GM23248 (cell line): ENCODE results near the gene HSD17B2. TPM values are rescaled to one million over a fixed set of nuclear protein-coding genes. Genes with fewer than 3 reads are reported as not detected.

ENCODE experiments used
- DNase-seq: peaks from one replicate; pipeline ENCODE4 v3.0.0-alpha.2; 2015
- H2AFZ ChIP-seq: fragments of 200-600 bp; sonication (generic); 2 replicates; pipeline ENCODE4 v1.6.1; 2016; ENCODE audit warnings: antibody characterized with exemption
- H3F3A ChIP-seq: fragments of 200-600 bp; sonication (generic); 2 replicates; pipeline ENCODE4 v1.6.1; 2016; ENCODE audit warnings: mild to moderate bottlenecking, antibody characterized with exemption, mixed run types; ENCODE audit not compliant: insufficient read depth
- H3K27ac ChIP-seq: fragments of 200-600 bp; sonication (generic); 2 replicates; pipeline ENCODE4 v1.5.1; 2016; ENCODE audit warnings: mild to moderate bottlenecking
- H3K27me3 ChIP-seq: fragments of 200-600 bp; sonication (generic); replicated peaks from 2 replicates; pipeline ENCODE4 v1.6.1; 2016; ENCODE audit warnings: mild to moderate bottlenecking; ENCODE audit not compliant: insufficient read depth
- H3K36me3 ChIP-seq: fragments of 200-600 bp; sonication (generic); 2 replicates; pipeline ENCODE4 v1.6.1; 2016; ENCODE audit warnings: low read depth, mild to moderate bottlenecking
- H3K4me1 ChIP-seq: fragments of 200-600 bp; sonication (generic); 2 replicates; pipeline ENCODE4 v1.6.1; 2016; ENCODE audit warnings: mild to moderate bottlenecking; ENCODE audit not compliant: insufficient read depth
- H3K4me2 ChIP-seq: fragments of 200-600 bp; sonication (generic); one replicate; pipeline ENCODE4 v1.6.1; 2016; ENCODE audit warnings: mild to moderate bottlenecking; ENCODE audit not compliant: unreplicated experiment
- H3K4me3 ChIP-seq: fragments of 200-600 bp; sonication (generic); 2 replicates; pipeline ENCODE4 v1.5.1; 2016; ENCODE audit warnings: mild to moderate bottlenecking
- H3K79me2 ChIP-seq: fragments of 200-600 bp; sonication (generic); 2 replicates; pipeline ENCODE4 v1.6.1; 2016; ENCODE audit warnings: mild to moderate bottlenecking; ENCODE audit not compliant: insufficient read depth
- H3K9ac ChIP-seq: fragments of 200-600 bp; sonication (generic); 2 replicates; pipeline ENCODE4 v1.6.1; 2016; ENCODE audit warnings: mild to moderate bottlenecking
- H3K9me2 ChIP-seq: fragments of 200-600 bp; sonication (generic); 2 replicates; pipeline ENCODE4 v1.6.1; 2016; ENCODE audit warnings: mixed run types, mild to moderate bottlenecking, moderate library complexity; ENCODE audit not compliant: insufficient read depth
- H3K9me3 ChIP-seq: fragments of 200-600 bp; sonication (generic); one replicate; pipeline ENCODE4 v1.6.1; 2017; ENCODE audit warnings: low read depth
- H4K20me1 ChIP-seq: fragments of 200-600 bp; sonication (generic); 2 replicates; pipeline ENCODE4 v1.6.0; 2016; ENCODE audit not compliant: insufficient read depth
- EZH2 ChIP-seq: fragments of 200-600 bp; sonication (generic); IDR thresholded peaks from 2 replicates; pipeline ENCODE4 v1.6.1; 2018; ENCODE audit warnings: antibody characterized with exemption, mild to moderate bottlenecking; ENCODE audit not compliant: insufficient read depth, poor library complexity, severe bottlenecking
- EZH2phosphoT487 ChIP-seq: fragments of 200-600 bp; sonication (generic); IDR thresholded peaks from 2 replicates; pipeline ENCODE4 v1.6.1; 2018; ENCODE audit warnings: antibody characterized with exemption, moderate library complexity, mild to moderate bottlenecking, low read depth; ENCODE audit not compliant: insufficient read depth
- WGBS, 2 experiments: methylation state at CpG; one replicate each; pipeline ENCODE4 v1.1.6; 2015 to 2017; ENCODE audit warnings: low lambda C conversion rate in 2 of 2, low coverage in 1 of 2; ENCODE audit errors: missing lambda C conversion rate in 2 of 2; 5-methylcytosine and 5-hydroxymethylcytosine counted together
- in situ Hi-C: fragments of 300-500 bp; cut with MboI; formaldehyde crosslinking; loops from 2 replicates; pipeline ENCODE4 v1.15.0; 2020
- polyA plus RNA-seq: library from polyadenylated mRNA; unstranded; fragments of >200 nt; fragmentation: Nextera tagmentation; extraction: Ambion mirVana; gene quantifications from 2 replicates; pipeline ENCODE4 v1.2.1, GENCODE V29; 2016
- total RNA-seq: library from RNA; depleted of rRNA; stranded (reverse); fragments of >200 nt; shearing (Covaris generic); gene quantifications from 2 replicates; pipeline ENCODE4 v1.2.3, GENCODE V29; 2014

HSD17B2 gene
- total and polyA plus RNA-seq, 2 experiments from 2014 or later, result not detected

DNA sequence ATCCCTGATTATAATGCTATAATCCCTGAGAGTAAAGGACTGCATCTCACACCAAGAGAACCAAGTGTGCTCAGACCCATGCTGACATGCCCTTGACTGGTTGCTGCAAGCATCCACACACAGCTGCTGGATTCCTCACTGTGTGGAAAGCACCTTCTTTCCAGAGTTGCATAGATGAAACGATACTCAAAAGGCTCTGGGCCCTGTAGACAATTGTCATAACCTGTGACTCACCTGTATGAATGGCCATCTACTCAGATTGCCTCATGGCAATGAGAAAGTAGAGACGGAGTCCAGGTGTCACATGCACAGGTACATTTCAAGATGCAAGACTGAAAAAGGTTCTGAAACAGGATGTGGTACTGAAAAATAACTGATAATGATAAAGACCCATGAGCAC, 76.9 kb downstream of the HSD17B2 start:
- in situ Hi-C loops, result no loop called here
- H3K9ac ChIP-seq, result no peak overlapping the region
- no peaks in the 10 kb centered on the region for H4K20me1 ChIP-seq
- DNase-seq, result no peak
- no peaks in the 10 kb centered on the region for H3K36me3 ChIP-seq
- 82 to 93% methylated on average over 2 of the region's 2 CpGs for WGBS, 2 experiments
- H3K79me2 ChIP-seq, result no peaks in the 10 kb centered on the region
- TF ChIP-seq EZH2, result no peak
- no peak for TF ChIP-seq EZH2phosphoT487
- H3K9me2 ChIP-seq, result no peaks in the 10 kb centered on the region
- H3K9me3 ChIP-seq, result no peaks in the 10 kb centered on the region
- H3F3A ChIP-seq, result no peaks in the 10 kb centered on the region
- H3K4me2 ChIP-seq, result no peak overlapping the region
- no peak overlapping the region for H2AFZ ChIP-seq
- H3K27me3 ChIP-seq, result no peaks in the 10 kb centered on the region
- H3K4me1 ChIP-seq, result no peaks in the 10 kb centered on the region
- no peak overlapping the region for H3K4me3 ChIP-seq
- no peak overlapping the region for H3K27ac ChIP-seq

DNA sequence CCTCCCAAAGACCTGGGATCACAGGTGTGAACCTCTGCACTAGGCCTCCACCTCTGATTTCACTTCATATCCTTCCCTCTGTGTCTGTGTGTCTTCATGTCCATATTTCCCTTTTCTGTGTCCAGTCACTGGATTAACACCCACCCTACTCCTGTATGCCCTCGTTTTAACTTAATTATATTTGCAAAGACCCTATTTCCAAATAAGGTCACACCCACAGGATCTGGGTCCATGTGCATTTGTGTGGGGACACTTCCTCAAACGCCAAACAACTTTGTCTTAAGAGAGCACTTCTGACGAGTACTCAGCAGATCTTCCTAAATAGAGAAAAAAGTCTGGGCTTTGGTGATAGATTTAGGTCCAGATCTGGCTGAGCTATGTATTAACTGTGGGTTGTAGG, 78.7 kb downstream of the HSD17B2 start:
- Histone ChIP-seq H3K4me3 (no peak overlapping the region), H3K27me3 (no peaks in the 10 kb centered on the region), H3K36me3 (no peaks in the 10 kb centered on the region), H2AFZ (no peak overlapping the region), H3K9me2 (no peaks in the 10 kb centered on the region), H3K4me2 (no peak overlapping the region), H4K20me1 (no peaks in the 10 kb centered on the region), H3K27ac (no peak overlapping the region), H3K79me2 (no peaks in the 10 kb centered on the region), H3F3A (no peaks in the 10 kb centered on the region), H3K9ac (no peak overlapping the region), H3K9me3 (no peaks in the 10 kb centered on the region), H3K4me1 (no peaks in the 10 kb centered on the region)
- in situ Hi-C loops, result no loop called here
- no peak for TF ChIP-seq EZH2phosphoT487
- TF ChIP-seq EZH2, result no peak
- 42 to 46% methylated on average over 3 of the region's 3 CpGs for WGBS, 2 experiments
- DNase-seq, result no peak

DNA sequence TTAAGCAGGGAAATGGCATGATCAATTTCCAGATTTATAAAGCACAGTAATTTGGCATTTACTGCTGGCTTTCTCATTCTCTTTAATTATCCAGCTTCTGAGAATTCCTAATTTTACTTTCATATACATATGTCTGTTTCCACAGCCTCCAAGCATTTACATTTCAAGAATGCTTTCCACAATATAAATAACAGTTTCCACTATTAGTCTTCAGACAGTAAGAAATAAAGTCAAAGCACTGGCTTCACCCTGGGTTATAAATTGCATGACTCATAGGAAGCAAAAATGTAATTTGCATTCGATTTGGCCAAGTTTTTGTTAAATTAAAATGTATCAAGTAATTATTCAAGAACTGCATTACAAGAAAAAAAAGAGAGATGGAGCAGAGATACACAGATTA, 81.5 kb downstream of the HSD17B2 start:
- Histone ChIP-seq H3K9ac (no peak overlapping the region), H3K4me2 (no peak overlapping the region), H4K20me1 (no peaks in the 10 kb centered on the region), H3F3A (no peaks in the 10 kb centered on the region), H3K36me3 (no peaks in the 10 kb centered on the region), H3K27ac (no peak overlapping the region), H3K9me3 (no peaks in the 10 kb centered on the region), H3K4me3 (no peak overlapping the region), H3K9me2 (no peaks in the 10 kb centered on the region), H3K4me1 (no peaks in the 10 kb centered on the region), H2AFZ (no peak overlapping the region), H3K79me2 (no peaks in the 10 kb centered on the region), H3K27me3 (no peaks in the 10 kb centered on the region)
- in situ Hi-C loops, result no loop called here
- TF ChIP-seq EZH2phosphoT487 (no peak), EZH2 (no peak)
- WGBS, 2 experiments, result 23 to 43% methylated on average over 1 of the region's 1 CpG
- DNase-seq, result no peak

DNA sequence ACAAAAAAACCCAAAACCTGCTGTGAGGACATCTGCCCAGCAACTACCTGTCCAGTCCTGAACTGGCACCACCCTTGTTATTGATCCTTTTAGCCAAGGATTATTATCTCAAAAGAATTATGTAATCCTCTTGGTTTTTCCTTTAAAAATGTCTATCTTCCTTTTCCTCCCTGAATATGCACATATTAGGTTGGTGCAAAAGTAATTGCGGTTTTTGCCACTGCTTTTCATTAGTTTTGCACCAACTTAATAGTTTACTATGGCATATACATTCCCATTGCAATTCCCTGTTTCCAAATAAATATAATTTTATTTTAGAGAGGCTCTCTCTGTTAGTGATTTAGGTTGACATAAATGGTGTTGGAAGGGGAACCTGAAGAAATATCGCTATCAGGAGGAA, 83.7 kb downstream of the HSD17B2 start:
- no peaks in the 10 kb centered on the region for H3K79me2 ChIP-seq
- in situ Hi-C loops, result no loop called here
- TF ChIP-seq EZH2 (no peak), EZH2phosphoT487 (no peak)

DNA sequence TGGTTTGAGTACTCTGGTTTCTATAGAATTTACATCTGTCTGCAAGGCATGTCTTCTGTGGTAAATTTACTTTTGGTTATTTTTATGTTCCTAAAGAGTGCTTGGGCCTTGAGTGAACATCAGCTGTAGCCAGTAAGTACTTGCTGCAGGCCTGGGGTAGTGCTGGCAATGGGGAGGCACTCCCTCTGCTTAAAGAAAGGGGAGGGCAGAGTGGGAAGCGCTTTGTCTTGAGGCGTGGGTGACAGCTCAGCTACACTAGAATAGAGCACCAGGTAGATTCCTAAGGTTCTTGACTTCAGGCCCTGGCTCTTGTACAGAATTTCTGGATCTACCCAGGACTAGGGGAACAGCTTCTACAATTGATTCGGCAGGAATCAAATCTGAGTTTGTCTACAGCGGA, 84.4 kb downstream of the HSD17B2 start:
- no peaks in the 10 kb centered on the region for H3K36me3 ChIP-seq
- no peak for DNase-seq
- no peaks in the 10 kb centered on the region for H3K27me3 ChIP-seq
- no peak for TF ChIP-seq EZH2
- TF ChIP-seq EZH2phosphoT487, result no peak
- no peaks in the 10 kb centered on the region for H3K9me3 ChIP-seq
- no peak overlapping the region for H3K9ac ChIP-seq
- H3K9me2 ChIP-seq, result no peaks in the 10 kb centered on the region
- WGBS, 2 experiments, result 71 to 79% methylated on average over 4 of the region's 4 CpGs
- H3K4me3 ChIP-seq, result no peak overlapping the region
- H3K79me2 ChIP-seq, result no peaks in the 10 kb centered on the region
- H4K20me1 ChIP-seq, result no peaks in the 10 kb centered on the region
- in situ Hi-C loops, result no loop called here
- H3F3A ChIP-seq, result no peaks in the 10 kb centered on the region
- no peak overlapping the region for H2AFZ ChIP-seq
- H3K4me1 ChIP-seq, result no peaks in the 10 kb centered on the region
- H3K27ac ChIP-seq, result no peak overlapping the region
- H3K4me2 ChIP-seq, result no peak overlapping the region

More for the DNA sequence above, 83.7 kb downstream of the HSD17B2 start:
- Histone ChIP-seq H3K27me3 (no peaks in the 10 kb centered on the region), H3K9me2 (no peaks in the 10 kb centered on the region), H3K9me3 (no peaks in the 10 kb centered on the region), H3F3A (no peaks in the 10 kb centered on the region), H3K4me2 (no peak overlapping the region), H3K27ac (no peak overlapping the region), H3K9ac (no peak overlapping the region), H3K36me3 (no peaks in the 10 kb centered on the region), H2AFZ (no peak overlapping the region), H3K4me1 (no peaks in the 10 kb centered on the region), H3K4me3 (no peak overlapping the region), H4K20me1 (no peaks in the 10 kb centered on the region)
- WGBS, 2 experiments, result 94% methylated on average over 2 of the region's 2 CpGs
- DNase-seq, result no peak
